ENCODE measurements around the gene MVB12B. TPM values are rescaled to one million over a fixed set of nuclear protein-coding genes. Genes with fewer than 3 reads are reported as not detected.
A peak's percentile ranks its signal among the peaks of the same experiment; 100 is the strongest.

MVB12B gene
- polyA plus RNA-seq, 1 donor = 13.4 TPM

DNA sequence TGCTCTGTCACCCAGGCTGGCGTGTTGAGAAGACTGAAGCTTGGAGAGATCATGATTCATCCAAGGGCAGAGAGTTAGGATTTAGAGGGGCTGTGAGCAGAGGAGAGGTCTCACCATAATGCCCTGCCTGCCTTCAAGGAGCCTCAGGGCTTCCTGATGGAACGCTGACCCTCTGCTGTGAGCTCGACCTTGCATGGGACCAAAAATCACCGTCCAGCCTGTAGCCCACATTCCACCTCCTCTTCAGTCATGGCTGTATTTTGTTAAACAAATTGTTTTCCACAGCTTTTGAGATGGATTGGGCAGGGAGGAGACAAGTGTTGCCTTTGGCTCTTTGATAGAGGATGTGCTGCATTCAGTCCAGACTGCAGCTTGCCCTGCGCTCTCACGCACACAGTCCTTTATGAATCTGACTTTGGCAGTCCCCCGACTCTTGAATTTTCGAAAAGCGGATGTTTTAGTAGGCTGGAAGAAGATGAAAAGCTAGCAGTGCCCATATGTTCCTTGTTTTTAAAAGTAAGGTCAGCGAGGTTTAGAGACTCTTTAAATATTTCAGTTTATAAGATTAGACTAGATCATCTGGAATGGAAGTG, 79.5 kb downstream of the MVB12B start:
- H3K9me3 ChIP-seq (ENCODE audit: control insufficient read depth, low read depth, low read length) = no peaks in the 10 kb centered on the region
- no peak for DNase-seq
- WGBS (ENCODE audit: insufficient coverage, low lambda C conversion rate) = 83% methylated on average over 6 of the region's 10 CpGs
- no peak overlapping the region for H3K27ac ChIP-seq (ENCODE audit: low read length)
- H3K27me3 ChIP-seq (ENCODE audit: control insufficient read depth, insufficient read depth, low read length) = no peaks in the 10 kb centered on the region
- peaks cover 32% of the 10 kb centered on the region for H3K36me3 ChIP-seq (ENCODE audit: control insufficient read depth, insufficient read depth, low read length)
- no peak overlapping the region for H3K4me3 ChIP-seq (ENCODE audit: low read length)
- H3K4me1 ChIP-seq (ENCODE audit: control insufficient read depth, insufficient read depth, low read length) = no peaks in the 10 kb centered on the region

DNA sequence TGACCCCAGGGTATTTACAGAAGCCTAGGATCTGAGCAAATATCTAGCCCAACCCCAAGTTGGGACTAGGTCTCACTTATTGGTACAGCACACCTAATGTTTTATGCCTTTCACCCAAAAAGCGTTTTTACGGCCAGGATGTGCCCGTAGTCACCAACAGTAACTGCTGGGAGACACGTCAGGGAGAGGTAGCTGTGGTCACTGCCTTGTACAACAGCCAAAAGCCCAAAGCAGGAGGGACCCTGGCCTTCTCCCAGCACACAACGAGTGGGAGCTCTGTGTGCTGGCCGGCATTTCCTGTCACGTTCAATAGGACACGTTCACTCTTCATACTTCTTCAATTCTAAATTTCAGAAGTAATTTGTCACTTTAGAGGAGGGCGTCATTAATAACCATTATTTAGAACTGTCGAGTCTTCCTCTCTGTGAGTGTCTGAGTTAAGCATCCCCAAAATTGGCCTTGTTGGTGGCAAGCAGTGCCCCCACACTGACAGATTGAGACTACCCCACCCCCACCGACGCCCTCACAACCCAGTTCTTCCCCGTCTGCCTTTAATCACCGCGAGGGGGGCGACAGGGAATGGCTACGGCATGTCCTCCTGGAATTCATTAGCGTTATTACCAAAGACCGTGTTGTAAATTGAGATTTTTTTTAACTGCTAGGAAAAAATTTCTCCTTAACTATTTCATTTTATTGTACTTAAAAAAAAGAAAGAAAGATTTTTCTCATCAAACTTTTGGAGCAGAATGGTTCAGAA, 80.7 kb downstream of the MVB12B start:
- Histone ChIP-seq H3K27me3 (ENCODE audit: control insufficient read depth, insufficient read depth, low read length) (no peaks in the 10 kb centered on the region), H3K36me3 (ENCODE audit: control insufficient read depth, insufficient read depth, low read length) (peaks cover 24% of the 10 kb centered on the region), H3K4me3 (ENCODE audit: low read length) (no peak overlapping the region), H3K27ac (ENCODE audit: low read length) (no peak overlapping the region), H3K4me1 (ENCODE audit: control insufficient read depth, insufficient read depth, low read length) (no peaks in the 10 kb centered on the region), H3K9me3 (ENCODE audit: control insufficient read depth, low read depth, low read length) (no peaks in the 10 kb centered on the region)
- WGBS (ENCODE audit: insufficient coverage, low lambda C conversion rate) = 84% methylated on average over 7 of the region's 19 CpGs
- peak in 1 of 2 donors; percentile 16 for DNase-seq

DNA sequence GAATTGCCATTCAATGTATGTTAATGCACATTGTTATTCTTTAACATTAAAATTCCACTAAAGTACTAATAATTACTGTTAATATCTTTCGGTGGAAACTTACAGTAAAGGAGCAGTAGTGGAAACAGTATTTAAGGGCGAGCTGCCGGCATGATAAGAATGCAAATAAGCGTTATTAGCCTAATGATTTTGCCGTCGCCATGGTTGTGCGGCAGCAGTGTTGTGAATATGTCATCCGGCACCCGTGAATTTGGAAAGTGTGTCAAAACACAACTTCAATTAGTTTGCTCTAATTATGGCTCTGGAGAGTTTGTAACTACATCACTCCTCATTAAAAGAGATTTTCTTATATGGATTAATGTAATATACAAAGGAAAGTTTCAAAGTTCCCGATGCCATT, 81.4 kb downstream of the MVB12B start:
- Histone ChIP-seq H3K9me3 (ENCODE audit: control insufficient read depth, low read depth, low read length) (no peaks in the 10 kb centered on the region), H3K27me3 (ENCODE audit: control insufficient read depth, insufficient read depth, low read length) (no peaks in the 10 kb centered on the region), H3K4me3 (ENCODE audit: low read length) (no peak overlapping the region), H3K27ac (ENCODE audit: low read length) (no peak overlapping the region), H3K36me3 (ENCODE audit: control insufficient read depth, insufficient read depth, low read length) (peaks cover 20% of the 10 kb centered on the region), H3K4me1 (ENCODE audit: control insufficient read depth, insufficient read depth, low read length) (no peaks in the 10 kb centered on the region)
- WGBS (ENCODE audit: insufficient coverage, low lambda C conversion rate) = 100% methylated on average over 2 of the region's 10 CpGs
- no peak for DNase-seq

GRCh38 chr9:126410229-126410628, 83.6 kb downstream of the MVB12B start:
- no peak overlapping the region for H3K4me3 ChIP-seq (ENCODE audit: low read length)
- DNase-seq = no peak
- peaks cover 22% of the 10 kb centered on the region for H3K36me3 ChIP-seq (ENCODE audit: control insufficient read depth, insufficient read depth, low read length)
- no peaks in the 10 kb centered on the region for H3K9me3 ChIP-seq (ENCODE audit: control insufficient read depth, low read depth, low read length)
- H3K4me1 ChIP-seq (ENCODE audit: control insufficient read depth, insufficient read depth, low read length) = no peaks in the 10 kb centered on the region
- no peak overlapping the region for H3K27ac ChIP-seq (ENCODE audit: low read length)
- WGBS (ENCODE audit: insufficient coverage, low lambda C conversion rate) = 100% methylated on average over 1 of the region's 4 CpGs
- no peaks in the 10 kb centered on the region for H3K27me3 ChIP-seq (ENCODE audit: control insufficient read depth, insufficient read depth, low read length)

DNA sequence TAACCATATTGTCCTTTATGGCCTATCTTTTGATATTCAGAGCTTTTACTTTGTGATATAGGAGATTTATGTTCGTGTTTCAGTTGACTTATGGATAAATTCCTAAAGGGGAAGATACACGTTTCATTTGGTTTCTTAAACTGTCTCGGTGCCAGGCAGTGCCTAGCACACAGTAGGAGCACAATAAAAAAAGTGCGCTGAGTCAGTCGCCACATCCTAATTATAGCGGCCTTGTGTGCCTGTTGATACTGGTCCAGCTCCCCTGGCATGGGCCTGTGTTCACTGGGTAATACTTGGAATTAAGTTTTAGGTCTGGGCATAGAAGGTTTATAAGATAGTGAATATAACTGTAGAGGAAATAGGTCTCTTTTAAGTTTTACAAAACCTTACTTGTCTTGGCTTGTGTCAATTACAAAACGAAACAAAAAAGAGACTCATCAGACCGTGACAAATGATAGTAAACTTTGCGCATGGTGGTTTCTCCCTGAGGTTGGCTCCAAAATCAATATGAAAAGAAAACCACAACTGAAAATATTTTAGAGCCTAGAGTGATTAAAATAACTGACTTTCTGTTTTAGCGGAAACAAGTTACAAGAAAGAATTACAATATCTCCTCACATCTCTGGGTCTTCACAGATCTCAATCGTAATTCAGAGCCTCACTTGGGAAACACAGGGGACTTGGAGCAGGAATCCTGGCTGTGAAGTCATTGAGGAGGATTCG, 84.8 kb downstream of the MVB12B start:
- Histone ChIP-seq H3K36me3 (ENCODE audit: control insufficient read depth, insufficient read depth, low read length) (peaks cover 23% of the 10 kb centered on the region), H3K9me3 (ENCODE audit: control insufficient read depth, low read depth, low read length) (no peaks in the 10 kb centered on the region), H3K27me3 (ENCODE audit: control insufficient read depth, insufficient read depth, low read length) (no peaks in the 10 kb centered on the region), H3K4me1 (ENCODE audit: control insufficient read depth, insufficient read depth, low read length) (no peaks in the 10 kb centered on the region), H3K27ac (ENCODE audit: low read length) (no peak overlapping the region), H3K4me3 (ENCODE audit: low read length) (no peak overlapping the region)
- WGBS (ENCODE audit: insufficient coverage, low lambda C conversion rate) = 92% methylated on average over 4 of the region's 12 CpGs
- no peak for DNase-seq

- no peak overlapping the region for H3K27ac ChIP-seq (ENCODE audit: low read length)
Measured at GRCh38 chr9:126411948-126412284, 85.3 kb downstream of the MVB12B start.

DNA sequence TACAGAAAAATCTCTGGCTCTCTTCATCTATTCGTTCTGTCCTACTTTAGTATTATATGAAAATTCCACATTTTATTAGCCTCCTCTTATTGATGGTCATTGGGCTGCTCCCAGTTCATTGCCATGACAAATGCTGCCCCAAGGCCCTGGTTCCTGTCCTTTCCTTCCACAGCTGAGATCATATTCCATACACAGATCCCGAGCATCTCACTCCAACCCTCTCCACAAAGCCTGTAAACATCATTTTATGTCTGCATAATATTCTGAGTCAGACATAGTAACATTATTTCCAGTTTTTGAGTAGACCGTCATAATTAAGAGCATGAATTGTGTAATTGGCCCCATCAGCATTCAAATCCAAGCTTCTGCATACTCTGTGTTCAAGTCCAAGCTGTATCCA, 86.3 kb downstream of the MVB12B start:
- no peak overlapping the region for H3K27ac ChIP-seq (ENCODE audit: low read length)
- DNase-seq = no peak
- no peaks in the 10 kb centered on the region for H3K9me3 ChIP-seq (ENCODE audit: control insufficient read depth, low read depth, low read length)
- no peaks in the 10 kb centered on the region for H3K4me1 ChIP-seq (ENCODE audit: control insufficient read depth, insufficient read depth, low read length)
- no peak overlapping the region for H3K4me3 ChIP-seq (ENCODE audit: low read length)
- WGBS (ENCODE audit: insufficient coverage, low lambda C conversion rate) = 80% methylated on average over 2 of the region's 3 CpGs
- H3K27me3 ChIP-seq (ENCODE audit: control insufficient read depth, insufficient read depth, low read length) = no peaks in the 10 kb centered on the region
- peaks cover 23% of the 10 kb centered on the region for H3K36me3 ChIP-seq (ENCODE audit: control insufficient read depth, insufficient read depth, low read length)

More at GRCh38 chr9:126411948-126412284, 85.3 kb downstream of the MVB12B start:
- no peak for DNase-seq
- Histone ChIP-seq H3K9me3 (ENCODE audit: control insufficient read depth, low read depth, low read length) (no peaks in the 10 kb centered on the region), H3K27me3 (ENCODE audit: control insufficient read depth, insufficient read depth, low read length) (no peaks in the 10 kb centered on the region), H3K4me1 (ENCODE audit: control insufficient read depth, insufficient read depth, low read length) (no peaks in the 10 kb centered on the region), H3K36me3 (ENCODE audit: control insufficient read depth, insufficient read depth, low read length) (peaks cover 23% of the 10 kb centered on the region), H3K4me3 (ENCODE audit: low read length) (no peak overlapping the region)
- 100% methylated on average over 2 of the region's 6 CpGs for WGBS (ENCODE audit: insufficient coverage, low lambda C conversion rate)

GRCh38 chr9:126413391-126414068, 86.9 kb downstream of the MVB12B start:
- H3K27ac ChIP-seq (ENCODE audit: low read length) = no peak overlapping the region
- no peak for DNase-seq
- H3K4me1 ChIP-seq (ENCODE audit: control insufficient read depth, insufficient read depth, low read length) = no peaks in the 10 kb centered on the region
- H3K27me3 ChIP-seq (ENCODE audit: control insufficient read depth, insufficient read depth, low read length) = no peaks in the 10 kb centered on the region
- H3K4me3 ChIP-seq (ENCODE audit: low read length) = no peak overlapping the region
- H3K9me3 ChIP-seq (ENCODE audit: control insufficient read depth, low read depth, low read length) = no peaks in the 10 kb centered on the region
- peaks cover 23% of the 10 kb centered on the region for H3K36me3 ChIP-seq (ENCODE audit: control insufficient read depth, insufficient read depth, low read length)
- WGBS (ENCODE audit: insufficient coverage, low lambda C conversion rate) = no CpG with 5 or more reads among the region's 7 CpGs

GRCh38 chr9:126415741-126416370, 89.2 kb downstream of the MVB12B start:
- no peak overlapping the region for H3K27ac ChIP-seq (ENCODE audit: low read length)
- WGBS (ENCODE audit: insufficient coverage, low lambda C conversion rate) = 80% methylated on average over 2 of the region's 16 CpGs
- peaks cover 9% of the 10 kb centered on the region for H3K36me3 ChIP-seq (ENCODE audit: control insufficient read depth, insufficient read depth, low read length)
- H3K9me3 ChIP-seq (ENCODE audit: control insufficient read depth, low read depth, low read length) = no peaks in the 10 kb centered on the region
- no peaks in the 10 kb centered on the region for H3K4me1 ChIP-seq (ENCODE audit: control insufficient read depth, insufficient read depth, low read length)
- no peak for DNase-seq
- H3K4me3 ChIP-seq (ENCODE audit: low read length) = no peak overlapping the region
- no peaks in the 10 kb centered on the region for H3K27me3 ChIP-seq (ENCODE audit: control insufficient read depth, insufficient read depth, low read length)

DNA sequence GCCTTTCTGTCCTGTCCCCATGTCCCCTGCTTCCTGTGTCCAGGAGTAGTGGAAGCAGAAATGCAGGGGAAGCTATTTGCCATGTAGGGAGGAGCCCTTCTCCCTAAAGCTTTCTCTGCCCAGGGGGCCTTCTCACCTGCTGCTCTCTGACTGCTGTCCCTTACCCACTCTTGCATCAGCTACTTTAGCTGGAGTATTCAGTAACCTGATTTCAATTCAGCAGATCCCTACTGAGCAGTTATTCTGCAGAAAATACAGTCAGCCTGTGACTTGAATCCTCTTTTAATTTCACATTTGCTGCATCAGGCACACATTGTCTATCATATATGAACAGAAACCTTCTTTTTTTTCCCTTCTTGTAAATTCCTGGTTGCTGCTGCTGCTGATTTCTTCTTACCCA, 90.4 kb downstream of the MVB12B start:
- H3K27ac ChIP-seq (ENCODE audit: low read length) = no peak overlapping the region
- H3K36me3 ChIP-seq (ENCODE audit: control insufficient read depth, insufficient read depth, low read length) = peaks cover 14% of the 10 kb centered on the region
- H3K27me3 ChIP-seq (ENCODE audit: control insufficient read depth, insufficient read depth, low read length) = no peaks in the 10 kb centered on the region
- H3K4me3 ChIP-seq (ENCODE audit: low read length) = no peak overlapping the region
- DNase-seq = no peak
- no peaks in the 10 kb centered on the region for H3K9me3 ChIP-seq (ENCODE audit: control insufficient read depth, low read depth, low read length)
- no peaks in the 10 kb centered on the region for H3K4me1 ChIP-seq (ENCODE audit: control insufficient read depth, insufficient read depth, low read length)

Measured in large intestine (tissue), 3 donors.